GM18498 (cell line): Measurements from ENCODE around the gene PARVA.
"Not testable (repeated sequence)": the region's sequence is repeated elsewhere in the genome, so short reads cannot be mapped to it uniquely, and the experiment has no call there.

Experiments used
- ATAC-seq: cut with Tn5 transposase; IDR thresholded peaks from one replicate; pipeline ENCODE4 v1.9.1; 2021; ENCODE audit warnings: mild to moderate bottlenecking, moderate library complexity; ENCODE audit not compliant: unreplicated experiment

The PARVA gene

GRCh38 chr11:12496181-12497025 is 119.0 kb downstream of the PARVA start:
- no peak for ATAC-seq

- no peak for ATAC-seq
Observed at GRCh38 chr11:12497431-12497830, 120.1 kb downstream of the PARVA start.

GRCh38 chr11:12499071-12499470 is 121.7 kb downstream of the PARVA start:
- no peak for ATAC-seq

- ATAC-seq, result no peak
Observed at GRCh38 chr11:12502046-12502445, 124.7 kb downstream of the PARVA start.

GRCh38 chr11:12503039-12503484 is 125.7 kb downstream of the PARVA start:
- no peak for ATAC-seq

DNA sequence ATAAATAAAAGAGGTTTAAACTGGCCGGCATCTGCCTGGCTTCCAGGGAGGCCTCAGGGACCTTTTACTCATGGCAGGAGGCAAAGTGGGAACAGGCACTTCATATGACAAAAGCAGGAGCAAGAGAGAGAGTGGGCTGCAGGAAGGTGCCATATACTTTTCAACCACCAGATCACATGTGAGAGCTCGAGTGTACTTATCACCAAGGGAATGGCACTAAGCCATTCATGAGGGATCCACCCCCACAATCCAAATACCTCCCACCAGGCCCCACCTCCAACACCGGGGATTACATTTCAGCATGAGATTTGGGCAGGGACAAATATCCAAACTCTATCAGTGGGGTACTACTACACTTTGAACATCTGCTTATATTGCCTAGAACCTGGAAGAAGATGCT is 126.5 kb downstream of the PARVA start:
- ATAC-seq, result no peak

DNA sequence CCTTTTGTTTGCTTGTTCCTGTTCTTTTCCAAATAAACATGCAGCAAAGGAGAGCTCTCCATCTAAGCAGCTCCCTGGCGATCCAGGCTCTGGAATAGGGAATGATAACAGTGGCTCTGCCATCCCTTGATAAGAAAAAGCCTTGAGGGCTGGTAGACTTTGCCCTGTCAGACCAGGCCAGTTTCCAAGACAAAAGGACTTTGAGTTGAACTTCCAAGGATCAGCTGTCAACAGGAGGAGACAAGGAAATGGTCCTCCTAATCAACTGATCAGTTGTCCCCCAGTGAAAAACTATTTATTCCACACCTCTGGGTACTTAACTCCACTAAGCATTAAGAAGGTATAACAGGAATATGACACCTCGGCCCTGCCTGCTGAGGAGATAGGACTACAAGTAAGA is 127.8 kb downstream of the PARVA start:
- no peak for ATAC-seq

- no peak for ATAC-seq
Observed at GRCh38 chr11:12506404-12506921, 129.1 kb downstream of the PARVA start.

DNA sequence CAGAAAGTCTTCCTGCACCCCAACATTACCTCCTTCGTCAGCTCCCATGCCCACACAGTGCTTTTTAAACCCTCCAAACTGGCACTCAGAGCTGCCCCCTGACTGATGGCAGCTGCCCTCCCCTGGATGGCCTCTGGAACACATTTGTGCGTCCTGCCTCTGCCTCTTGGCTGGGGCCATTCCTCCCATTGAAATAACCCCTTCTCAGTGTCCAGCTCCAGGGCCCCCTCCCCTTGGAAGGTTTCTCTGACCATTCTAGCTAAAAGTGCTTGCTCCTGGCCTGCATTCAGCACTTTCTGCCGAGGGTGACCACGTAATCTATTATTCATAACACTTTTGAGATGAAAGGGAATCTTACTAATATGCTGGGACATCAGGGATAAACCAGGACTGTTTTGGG is 130.0 kb downstream of the PARVA start:
- ATAC-seq, result no peak

DNA sequence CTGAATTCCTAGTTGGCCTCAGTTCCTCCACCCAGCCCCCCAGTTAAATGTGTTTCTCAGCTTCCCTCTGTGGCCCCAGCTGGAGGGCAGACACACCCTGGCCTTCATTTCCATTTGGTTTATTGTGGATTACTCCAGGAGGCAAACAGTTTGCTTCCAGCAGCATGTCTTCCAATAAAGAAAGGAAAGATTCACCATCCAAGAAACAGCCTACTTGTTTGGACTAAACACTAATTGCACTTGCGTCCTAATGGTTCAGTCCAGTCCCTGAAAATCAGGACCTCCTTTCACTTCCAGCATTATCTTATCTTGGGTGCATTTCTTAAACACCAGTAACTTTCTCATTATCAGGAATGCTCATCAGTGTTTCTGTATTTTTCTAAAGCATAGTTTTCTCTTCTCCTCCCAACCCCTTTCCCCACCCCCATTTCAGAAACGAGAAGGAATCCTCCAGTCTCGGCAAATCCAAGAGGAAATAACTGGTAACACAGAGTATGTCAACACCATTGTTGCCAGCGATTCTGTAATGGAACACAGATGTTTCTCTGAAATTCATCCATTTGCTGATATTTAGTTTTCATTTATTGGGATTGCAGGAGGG is 130.9 kb downstream of the PARVA start:
- ATAC-seq, result no peak

GRCh38 chr11:12509371-12509770 is 132.0 kb downstream of the PARVA start:
- no peak for ATAC-seq

DNA sequence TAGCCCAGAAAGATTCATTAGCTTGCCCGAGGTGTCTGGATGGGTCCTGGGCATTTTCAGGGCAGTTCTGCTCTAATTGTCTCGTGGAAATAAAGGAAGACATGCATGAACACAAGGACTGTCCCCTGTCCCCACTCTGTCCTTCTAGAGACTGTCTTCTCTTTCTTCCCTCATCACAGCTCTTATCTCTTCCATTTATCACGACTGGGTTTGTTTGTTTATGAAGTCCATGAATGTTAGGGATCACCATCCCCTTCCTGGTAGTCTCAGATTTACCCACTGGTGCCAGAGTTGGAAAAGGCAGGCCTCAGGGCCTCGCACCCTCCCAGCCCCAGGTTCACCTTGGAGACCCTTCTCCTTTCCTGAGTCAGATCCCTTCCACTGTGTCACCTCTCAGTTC is 134.8 kb downstream of the PARVA start:
- no peak for ATAC-seq

DNA sequence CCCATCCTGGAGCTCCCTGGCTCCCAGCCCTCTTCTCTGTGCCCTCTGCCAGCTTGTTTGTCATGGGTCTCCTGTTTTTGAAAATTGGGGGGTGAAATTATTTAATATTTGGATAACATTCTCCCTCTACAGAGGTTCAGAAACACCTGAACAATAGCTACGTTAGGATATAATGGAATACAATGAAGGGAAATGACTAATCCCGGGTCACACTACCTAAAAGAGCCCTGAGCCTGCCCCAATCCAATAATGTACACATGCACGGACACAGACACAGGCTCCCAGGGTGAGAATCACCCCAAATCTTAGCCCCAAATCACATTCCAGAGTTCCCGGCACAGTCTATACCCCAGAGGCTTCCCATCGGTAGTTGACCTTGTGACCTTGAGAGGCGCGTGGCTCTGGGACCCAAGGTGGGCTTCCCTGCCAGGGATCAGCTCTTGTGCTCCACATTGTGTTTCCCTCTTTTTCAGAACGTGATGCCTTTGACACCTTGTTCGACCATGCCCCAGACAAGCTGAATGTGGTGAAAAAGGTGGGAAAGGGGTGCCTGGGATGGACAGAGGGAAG is 135.5 kb downstream of the PARVA start:
- no peak for ATAC-seq

DNA sequence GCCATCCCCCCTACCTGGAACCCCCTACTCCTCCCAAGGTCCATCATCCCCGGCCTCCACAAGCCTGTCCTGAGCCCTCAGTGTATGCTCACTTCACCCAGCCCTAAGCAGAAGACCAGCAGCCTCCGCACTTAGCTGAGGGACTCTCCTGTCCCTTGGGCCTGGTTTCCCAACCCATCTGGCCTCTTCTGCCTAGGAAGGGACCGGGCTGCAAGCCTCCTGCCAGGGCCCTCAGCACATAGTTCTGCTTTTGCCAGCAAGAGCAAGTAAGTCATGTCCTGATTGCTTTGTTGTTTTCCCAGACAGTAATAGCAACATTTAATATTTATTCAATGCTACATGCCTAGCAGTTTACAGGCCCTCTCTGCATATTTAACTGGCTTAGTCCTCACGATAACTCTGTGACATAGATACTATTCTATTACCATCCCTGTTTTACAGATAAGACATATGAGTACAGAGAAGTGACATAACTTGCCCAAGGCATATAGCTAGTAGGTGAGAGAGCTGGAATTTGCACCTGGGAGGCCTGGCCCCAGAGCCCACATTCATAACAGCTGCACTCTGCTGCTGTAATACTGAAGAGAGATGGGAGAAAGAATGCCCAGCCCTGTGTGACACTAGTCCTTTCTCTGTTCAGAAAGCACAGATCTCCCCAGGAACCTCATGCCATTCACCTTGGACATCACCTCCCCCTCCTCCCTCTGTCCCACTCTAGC is 139.2 kb downstream of the PARVA start:
- no peak for ATAC-seq

DNA sequence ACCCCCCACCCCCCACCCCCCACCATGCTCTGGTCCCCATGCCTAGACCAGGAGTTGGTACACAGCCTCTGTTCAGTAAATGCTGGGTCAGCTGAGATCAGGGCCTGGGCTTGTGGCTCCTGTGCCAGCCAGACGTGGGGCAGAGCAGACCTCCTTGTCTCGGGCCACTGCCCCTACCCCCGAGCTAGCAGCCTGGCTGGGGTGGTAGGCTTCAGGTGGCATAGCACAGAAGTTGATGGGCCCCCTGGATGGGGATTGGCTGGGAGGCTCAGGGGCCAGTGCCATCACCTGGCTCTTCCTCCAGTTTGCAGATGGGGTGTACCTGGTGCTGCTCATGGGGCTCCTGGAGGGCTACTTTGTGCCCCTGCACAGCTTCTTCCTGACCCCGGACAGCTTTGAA is 139.9 kb downstream of the PARVA start:
- ATAC-seq, result no peak

GRCh38 chr11:12517741-12518140 is 140.4 kb downstream of the PARVA start:
- ATAC-seq, result no peak

DNA sequence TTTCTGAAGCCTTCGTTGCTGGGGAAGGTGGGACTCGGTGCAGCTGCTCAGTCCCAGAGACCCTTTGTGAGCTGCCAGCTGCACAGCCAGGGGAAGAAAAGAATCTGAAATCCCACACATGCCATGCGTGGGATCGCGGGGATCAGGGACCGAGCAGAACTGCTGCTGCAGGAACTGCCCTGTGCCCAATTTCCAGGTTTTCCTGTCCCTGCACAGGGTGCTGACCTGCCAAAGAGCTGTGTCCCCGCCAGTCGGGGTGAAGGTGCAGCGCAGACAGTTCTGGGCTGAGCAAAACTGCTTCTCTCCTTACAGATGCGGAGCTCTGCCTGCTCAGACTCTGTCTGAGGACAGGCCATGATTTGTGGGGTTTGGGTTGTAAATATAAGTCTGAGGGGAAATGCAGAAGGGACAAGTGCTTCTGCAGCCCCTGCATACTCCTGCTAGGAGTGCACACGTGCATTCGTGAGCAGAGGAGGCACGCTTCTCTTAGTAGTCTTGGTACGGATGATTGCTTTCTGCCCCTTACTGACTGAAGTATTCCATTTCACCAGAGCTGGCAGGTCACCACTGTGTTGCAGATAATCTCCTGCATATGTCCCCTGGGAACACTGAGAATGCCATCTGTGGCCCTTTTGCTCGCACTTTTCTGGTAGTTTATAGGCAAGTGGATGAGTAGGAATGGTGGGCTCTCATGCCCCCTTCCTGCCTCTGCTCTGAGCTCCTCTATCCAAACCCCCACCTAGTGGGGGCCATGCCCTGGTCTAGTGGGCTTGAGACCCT is 141.4 kb downstream of the PARVA start:
- no peak for ATAC-seq

GRCh38 chr11:12520054-12520453 is 142.7 kb downstream of the PARVA start:
- no peak for ATAC-seq

DNA sequence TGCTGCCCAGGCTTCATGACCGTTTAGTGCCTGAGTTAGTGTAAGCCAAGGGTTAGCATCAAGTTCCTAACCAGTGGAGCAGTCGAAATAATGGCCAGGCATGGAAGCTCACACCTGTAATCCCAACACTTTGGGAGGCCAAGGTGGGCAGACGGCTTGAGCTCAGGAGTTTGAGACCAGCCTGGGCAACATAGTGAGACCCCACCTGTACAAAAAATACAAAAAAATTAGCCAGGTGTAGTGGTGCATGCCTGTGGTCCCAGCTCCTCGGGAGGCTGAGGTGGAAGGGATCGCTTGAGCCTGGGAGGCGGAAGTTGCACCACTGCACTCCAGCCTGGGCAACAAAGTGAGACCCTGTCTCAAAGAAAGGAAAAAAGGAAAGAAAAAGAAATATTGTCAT is 143.2 kb downstream of the PARVA start:
- ATAC-seq, result not testable (repeated sequence)

DNA sequence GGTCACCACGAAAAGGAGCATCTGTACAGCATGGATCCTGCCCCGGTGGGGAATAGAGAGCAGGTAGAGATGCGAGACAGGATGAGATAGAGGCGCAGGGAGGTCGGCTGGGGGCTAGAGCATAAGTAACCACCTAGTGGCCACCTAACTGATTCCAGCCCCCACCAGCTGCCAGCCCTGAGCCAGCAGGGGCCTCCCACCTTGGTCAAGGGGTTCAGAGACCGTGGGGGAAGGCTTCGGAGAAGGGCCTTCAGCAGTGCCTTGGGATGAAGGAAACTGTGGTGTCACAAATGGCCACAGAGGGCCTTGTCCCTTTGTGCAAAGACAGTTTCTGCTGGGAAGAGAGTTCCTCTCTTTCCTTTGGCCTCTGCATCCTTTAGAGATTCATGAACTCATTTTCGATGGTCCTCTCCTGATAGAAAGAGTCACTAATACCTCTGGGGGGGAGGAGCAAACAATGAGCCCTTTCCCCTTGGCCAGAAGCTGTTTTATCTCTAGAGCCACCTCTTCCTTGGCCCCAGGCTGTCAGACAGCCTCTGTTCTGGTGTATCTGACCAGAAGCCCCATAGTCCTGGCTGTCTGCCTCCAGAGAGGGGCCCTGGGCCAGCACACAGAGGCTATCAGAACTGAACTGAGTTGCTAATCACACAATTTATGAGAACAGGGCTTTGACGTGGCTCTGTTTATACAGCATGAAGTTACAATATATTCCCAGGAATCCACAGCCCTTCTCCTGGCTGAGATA is 146.0 kb downstream of the PARVA start:
- ATAC-seq, result no peak
